GM12872 (cell line): ENCODE measurements around the gene NUPR2.

ENCODE experiments used
- TF ChIP-seq, protein P1 (sequence below): IDR thresholded peaks from 3 replicates; pipeline ENCODE4 v1.5.1; 2011; ENCODE audit warnings: low read depth, mild to moderate bottlenecking, low read length, moderate library complexity; ENCODE audit not compliant: insufficient read depth

Gene NUPR2, protein sequence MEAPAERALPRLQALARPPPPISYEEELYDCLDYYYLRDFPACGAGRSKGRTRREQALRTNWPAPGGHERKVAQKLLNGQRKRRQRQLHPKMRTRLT

DNA sequence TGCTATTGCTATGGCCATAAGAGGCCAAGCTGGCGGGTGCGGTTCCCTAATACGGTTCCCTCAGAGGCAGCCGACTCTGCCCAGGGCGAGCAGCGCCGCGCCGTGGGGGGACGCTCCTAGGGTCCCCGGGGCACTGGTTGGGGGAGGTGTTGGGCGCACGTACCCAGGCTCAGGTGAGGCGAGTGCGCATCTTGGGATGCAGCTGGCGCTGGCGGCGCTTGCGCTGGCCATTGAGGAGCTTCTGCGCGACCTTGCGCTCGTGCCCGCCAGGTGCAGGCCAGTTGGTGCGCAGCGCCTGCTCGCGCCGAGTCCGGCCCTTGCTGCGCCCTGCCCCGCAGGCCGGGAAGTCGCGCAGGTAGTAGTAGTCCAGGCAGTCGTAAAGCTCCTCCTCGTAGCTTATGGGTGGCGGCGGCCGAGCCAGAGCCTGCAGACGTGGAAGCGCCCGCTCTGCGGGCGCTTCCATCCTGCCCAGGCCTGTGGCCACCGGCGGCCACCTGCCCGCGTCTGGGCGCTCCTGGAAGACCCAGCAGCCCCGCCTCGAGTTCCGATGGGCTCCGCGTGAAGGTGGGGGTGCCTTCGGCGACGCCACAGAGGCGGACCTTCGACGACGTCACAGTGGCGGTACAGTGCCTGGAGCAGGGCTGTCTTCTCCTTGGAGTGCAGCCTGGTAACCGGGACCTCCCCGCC is at the start of gene NUPR2:
TSS of gene NUPR2 (minus strand) at position 566 of the 687 bp plus-strand sequence. CDS start at position 463, 103 bp downstream.
- TF ChIP-seq, protein P1, sequence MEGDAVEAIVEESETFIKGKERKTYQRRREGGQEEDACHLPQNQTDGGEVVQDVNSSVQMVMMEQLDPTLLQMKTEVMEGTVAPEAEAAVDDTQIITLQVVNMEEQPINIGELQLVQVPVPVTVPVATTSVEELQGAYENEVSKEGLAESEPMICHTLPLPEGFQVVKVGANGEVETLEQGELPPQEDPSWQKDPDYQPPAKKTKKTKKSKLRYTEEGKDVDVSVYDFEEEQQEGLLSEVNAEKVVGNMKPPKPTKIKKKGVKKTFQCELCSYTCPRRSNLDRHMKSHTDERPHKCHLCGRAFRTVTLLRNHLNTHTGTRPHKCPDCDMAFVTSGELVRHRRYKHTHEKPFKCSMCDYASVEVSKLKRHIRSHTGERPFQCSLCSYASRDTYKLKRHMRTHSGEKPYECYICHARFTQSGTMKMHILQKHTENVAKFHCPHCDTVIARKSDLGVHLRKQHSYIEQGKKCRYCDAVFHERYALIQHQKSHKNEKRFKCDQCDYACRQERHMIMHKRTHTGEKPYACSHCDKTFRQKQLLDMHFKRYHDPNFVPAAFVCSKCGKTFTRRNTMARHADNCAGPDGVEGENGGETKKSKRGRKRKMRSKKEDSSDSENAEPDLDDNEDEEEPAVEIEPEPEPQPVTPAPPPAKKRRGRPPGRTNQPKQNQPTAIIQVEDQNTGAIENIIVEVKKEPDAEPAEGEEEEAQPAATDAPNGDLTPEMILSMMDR: no peak

DNA sequence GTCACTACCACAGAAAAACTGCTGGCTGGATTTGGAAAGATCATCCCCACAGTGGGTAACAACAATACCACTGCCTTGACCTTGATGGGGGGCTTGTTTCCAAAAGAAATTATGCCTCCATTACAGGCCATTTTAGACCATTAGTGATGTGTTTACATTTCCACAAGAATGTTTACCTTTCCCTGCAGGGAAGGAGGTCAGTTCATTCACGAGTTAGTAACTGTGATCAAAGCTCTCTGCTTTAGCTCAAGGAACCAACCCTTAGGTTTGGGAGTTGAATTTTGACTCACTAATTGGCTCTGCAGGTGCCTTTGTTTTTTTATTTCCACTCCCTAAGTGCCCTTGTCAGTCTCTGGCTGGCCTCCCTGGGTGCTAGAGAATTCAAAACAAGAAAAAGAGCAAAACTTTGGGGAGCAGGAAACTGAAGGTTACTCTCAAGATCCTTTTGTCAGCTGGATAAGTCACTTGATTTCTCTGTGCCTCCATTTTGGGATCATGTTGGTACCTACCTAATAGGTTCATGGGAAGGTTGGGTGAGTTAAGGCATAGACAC is 41.1 kb upstream of the NUPR2 start:
- TF ChIP-seq, protein P1: no peak

DNA sequence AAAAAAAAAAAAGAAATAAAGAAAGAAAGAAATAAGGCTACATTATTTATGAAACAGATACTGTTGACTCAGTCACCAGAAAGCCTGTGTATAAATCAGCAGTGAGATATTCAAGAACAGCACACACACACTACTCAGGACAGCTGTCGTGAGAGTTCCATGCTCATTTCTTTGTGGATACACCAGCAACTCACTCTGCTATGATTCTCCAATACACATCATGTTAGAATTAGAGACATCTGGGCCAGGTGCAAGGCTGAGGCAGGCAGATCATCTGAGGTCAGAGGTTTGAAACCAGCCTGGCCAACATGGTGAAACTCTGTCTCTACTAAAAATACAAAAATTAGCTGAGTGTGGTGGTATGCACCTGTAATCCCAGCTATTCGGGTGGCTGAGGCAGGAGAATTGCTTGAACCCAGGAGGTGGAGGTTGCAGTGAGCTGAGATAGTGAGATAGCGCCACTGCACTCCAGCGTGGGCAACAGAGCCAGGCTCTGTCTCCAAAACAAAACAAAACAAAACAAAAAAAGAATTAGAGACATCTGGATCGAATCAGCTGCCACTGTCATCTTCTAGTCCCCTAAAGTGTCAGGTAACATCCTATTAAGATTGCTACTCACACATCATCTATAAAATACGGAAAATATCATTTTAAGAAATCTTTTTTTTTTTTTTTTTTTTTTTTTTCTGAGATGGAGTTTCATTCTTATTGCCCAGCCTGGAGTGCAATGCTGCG is 11.2 kb upstream of the NUPR2 start:
- TF ChIP-seq, protein P1: no peak

DNA sequence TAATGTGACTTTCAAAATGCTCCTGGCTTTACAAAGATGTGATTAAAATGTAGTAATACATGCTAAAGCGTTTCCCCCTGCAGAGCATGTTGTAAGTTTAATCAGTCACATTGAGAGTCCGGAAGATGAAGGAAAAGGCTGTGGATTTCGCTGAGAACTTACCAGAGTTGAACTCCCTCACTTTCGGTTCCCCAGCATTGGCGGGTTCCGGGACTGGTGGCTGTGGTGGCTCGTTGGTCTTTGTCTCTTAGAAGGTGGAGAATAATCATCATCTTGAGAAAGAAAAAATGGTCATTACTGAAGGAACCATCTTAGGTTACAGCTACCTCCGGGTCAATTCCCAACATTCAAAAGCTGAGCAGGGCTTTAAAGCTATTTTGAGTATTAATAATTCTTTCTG is 9.6 kb upstream of the NUPR2 start:
- TF ChIP-seq, protein P1: no peak

DNA sequence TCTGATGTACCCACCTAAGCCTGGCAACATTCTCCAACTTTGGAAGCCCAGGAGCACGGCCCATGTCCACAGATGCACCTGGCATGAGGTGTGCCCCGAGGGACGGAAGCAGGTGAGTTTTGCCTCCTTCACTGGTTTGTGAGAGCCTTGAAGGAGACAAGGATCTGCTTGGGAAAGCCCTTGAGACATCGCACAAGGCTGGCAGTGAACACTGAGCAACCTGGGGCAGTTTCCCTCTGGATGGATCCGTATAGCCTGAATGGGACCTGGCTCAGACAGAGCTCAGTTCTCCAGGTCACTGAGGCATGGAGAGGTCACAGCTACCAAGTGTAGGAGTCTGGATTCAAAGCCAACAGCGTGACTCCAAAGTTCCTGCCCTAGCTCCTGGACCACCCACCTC is 8.8 kb upstream of the NUPR2 start:
- TF ChIP-seq, protein P1: no peak

DNA sequence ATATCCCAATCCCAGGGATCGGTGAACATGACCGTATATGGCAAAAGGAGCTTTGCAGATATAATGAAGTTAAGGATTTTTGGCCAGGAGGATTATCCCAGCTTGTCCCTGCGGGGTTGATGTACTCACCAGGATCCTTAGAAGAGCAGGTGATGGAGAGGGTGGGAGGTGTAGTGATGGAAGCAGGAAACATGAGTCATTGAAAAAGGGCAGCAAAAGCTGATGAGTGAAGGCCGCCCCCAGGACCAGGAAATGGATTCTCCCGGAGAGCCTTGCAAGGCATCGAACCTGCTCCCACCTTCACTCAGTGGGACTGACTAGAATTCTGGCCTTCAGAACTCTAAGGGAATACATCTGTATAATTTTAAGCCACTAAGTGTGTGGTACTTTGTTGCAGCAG is 5.2 kb upstream of the NUPR2 start:
- TF ChIP-seq, protein P1: no peak

DNA sequence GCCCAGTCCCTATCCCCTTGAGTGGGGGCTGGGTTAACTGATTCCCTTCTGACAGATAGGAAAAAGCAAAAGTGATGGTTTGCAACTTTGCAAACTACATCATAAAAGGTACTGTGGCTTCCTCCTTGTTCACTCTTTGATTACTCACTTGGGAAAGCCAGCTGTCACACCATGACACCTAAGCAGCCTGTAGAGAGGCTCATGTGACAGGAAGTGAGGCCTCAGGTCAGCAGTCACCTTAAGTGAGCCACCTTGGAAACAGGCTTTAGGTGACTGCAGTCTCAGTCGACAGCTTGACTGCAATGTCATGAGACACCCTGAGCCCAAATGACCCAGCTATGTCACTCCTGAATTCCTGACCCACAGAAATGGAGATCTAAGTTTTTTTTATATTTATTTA is 5.6 kb downstream of the NUPR2 start:
- TF ChIP-seq, protein P1: no peak
